ENCODE results near the gene RPS10. TPM values are rescaled to one million over a fixed set of nuclear protein-coding genes. Genes with fewer than 3 reads are reported as not detected.

The RPS10 gene
- total and polyA plus RNA-seq, 2 donors (not counting 3 experiments of a cell fraction or from before 2014, with no cell fraction given) = 1,416 to 5,496 TPM

DNA sequence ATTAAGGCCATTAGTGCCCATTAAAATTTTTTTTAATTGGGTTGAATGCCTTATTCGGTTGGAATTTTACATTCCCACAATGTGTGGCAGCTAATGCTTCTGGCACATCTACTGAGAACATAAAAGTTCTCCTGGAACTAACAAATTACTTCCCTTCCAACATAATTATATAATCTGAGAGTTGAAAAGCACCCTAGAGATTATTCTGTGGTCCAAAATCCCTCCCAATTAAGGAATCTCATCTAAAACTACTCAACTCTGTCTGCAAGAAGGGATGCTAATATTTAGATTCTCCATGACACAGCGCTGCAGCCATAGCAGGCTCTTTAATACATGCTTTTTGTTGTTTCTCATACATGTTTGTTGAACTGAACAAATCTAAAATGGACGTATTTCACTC lies 37.4 kb downstream of the RPS10 start:
- POLR2A ChIA-PET = no interaction called here
- no peaks in the 10 kb centered on the region for H3K9me1 ChIP-seq (replicated peaks; ENCODE audit: control insufficient read depth, extremely low read depth, insufficient read depth, low read length)
- H3K9me3 ChIP-seq (replicated peaks; ENCODE audit: control insufficient read depth, insufficient read depth, low read length) = no peaks in the 10 kb centered on the region
- TF ChIP-seq MYC (IDR thresholded peaks at IDR 0.05; ENCODE audit: low read depth, low read length) (no peak), GATA2 (IDR thresholded peaks at IDR 0.05; ENCODE audit: insufficient read depth, insufficient read length, low read depth, low read length) (no peak), JUN (IDR thresholded peaks at IDR 0.05; ENCODE audit: borderline replicate concordance, insufficient read depth, insufficient read length, low read depth) (no peak), EZH2 (IDR thresholded peaks at IDR 0.05; ENCODE audit: borderline replicate concordance, low read depth, low read length, severe bottlenecking) (no peak), POLR2AphosphoS5 (IDR thresholded peaks at IDR 0.05; ENCODE audit: insufficient read depth, low read depth, low read length) (no peak), POLR2A (IDR thresholded peaks at IDR 0.05; ENCODE audit: low read depth, low read length) (no peak), FOS (IDR thresholded peaks at IDR 0.05; ENCODE audit: borderline replicate concordance, insufficient read depth, low read length) (no peak)
- TF ChIP-seq, protein P1, sequence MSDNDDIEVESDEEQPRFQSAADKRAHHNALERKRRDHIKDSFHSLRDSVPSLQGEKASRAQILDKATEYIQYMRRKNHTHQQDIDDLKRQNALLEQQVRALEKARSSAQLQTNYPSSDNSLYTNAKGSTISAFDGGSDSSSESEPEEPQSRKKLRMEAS (IDR thresholded peaks at IDR 0.05; ENCODE audit: insufficient read depth, insufficient read length) = no peak
- TF ChIP-seq, protein P2, sequence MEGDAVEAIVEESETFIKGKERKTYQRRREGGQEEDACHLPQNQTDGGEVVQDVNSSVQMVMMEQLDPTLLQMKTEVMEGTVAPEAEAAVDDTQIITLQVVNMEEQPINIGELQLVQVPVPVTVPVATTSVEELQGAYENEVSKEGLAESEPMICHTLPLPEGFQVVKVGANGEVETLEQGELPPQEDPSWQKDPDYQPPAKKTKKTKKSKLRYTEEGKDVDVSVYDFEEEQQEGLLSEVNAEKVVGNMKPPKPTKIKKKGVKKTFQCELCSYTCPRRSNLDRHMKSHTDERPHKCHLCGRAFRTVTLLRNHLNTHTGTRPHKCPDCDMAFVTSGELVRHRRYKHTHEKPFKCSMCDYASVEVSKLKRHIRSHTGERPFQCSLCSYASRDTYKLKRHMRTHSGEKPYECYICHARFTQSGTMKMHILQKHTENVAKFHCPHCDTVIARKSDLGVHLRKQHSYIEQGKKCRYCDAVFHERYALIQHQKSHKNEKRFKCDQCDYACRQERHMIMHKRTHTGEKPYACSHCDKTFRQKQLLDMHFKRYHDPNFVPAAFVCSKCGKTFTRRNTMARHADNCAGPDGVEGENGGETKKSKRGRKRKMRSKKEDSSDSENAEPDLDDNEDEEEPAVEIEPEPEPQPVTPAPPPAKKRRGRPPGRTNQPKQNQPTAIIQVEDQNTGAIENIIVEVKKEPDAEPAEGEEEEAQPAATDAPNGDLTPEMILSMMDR (IDR thresholded peaks at IDR 0.05; ENCODE audit: extremely low read depth in 1 of 2, insufficient read depth in 1 of 2, low read depth in 1 of 2, low read length in 2 of 2) = no peak
- no TSS peak for BruUV-seq (replicated peaks)
- FAIRE-seq = no peak
- H3K36me3 ChIP-seq (ENCODE audit: control insufficient read depth in 2 of 2, extremely low read depth in 1 of 2, insufficient read depth in 2 of 2, low read length in 2 of 2) = no peaks in the 10 kb centered on the region
- no peak overlapping the region for H3K9ac ChIP-seq (replicated peaks; ENCODE audit: extremely low read depth, insufficient read depth, low read length)
- intact Hi-C loops (cut with micrococcal nuclease) (no loop called here), dilution Hi-C loops (cut with MboI; ENCODE audit: extremely low pct_ligation_motif_present, low sequenced_read_pairs) (no loop called here)
- CTCF ChIA-PET = interaction anchor here (1.0 to 1.5 kb wide), 2 partner anchors 26 to 139 kb away, joined by 4 to 5 read pairs; no protein-coding TSS in a partner anchor
- no peaks in the 10 kb centered on the region for H4K20me1 ChIP-seq (replicated peaks; ENCODE audit: control insufficient read depth, extremely low read depth, insufficient read depth, low read length)
- peaks cover 86% of the 10 kb centered on the region for H3K79me2 ChIP-seq (ENCODE audit: control insufficient read depth, insufficient read depth, low read length)
- H2AFZ ChIP-seq (ENCODE audit: low read depth, low read length) = no peak overlapping the region
- H3K4me2 ChIP-seq (ENCODE audit: insufficient read depth, low read length) = no peak overlapping the region
- H3K4me3 ChIP-seq (replicated peaks in 1 of 3; ENCODE audit: insufficient read depth in 1 of 3, low read depth in 1 of 3, low read length in 3 of 3) = no peak overlapping the region
- DNase-seq (ENCODE audit: low read depth, low spot score) = no peak
- no peak overlapping the region for H3K27ac ChIP-seq (ENCODE audit: insufficient read depth, low read depth, low read length)
- H3K27me3 ChIP-seq (ENCODE audit: control insufficient read depth in 2 of 2, insufficient read depth in 2 of 2, low read length in 2 of 2) = no peaks in the 10 kb centered on the region
- peaks cover 11% of the 10 kb centered on the region for H3K4me1 ChIP-seq (ENCODE audit: control insufficient read depth, extremely low read depth, insufficient read depth, low read length)

All from endothelial cell of umbilical vein (primary cell).